Liver (tissue), 9 donors: ENCODE measurements around the gene PIGW. TPM values are rescaled to one million over a fixed set of nuclear protein-coding genes. Genes with fewer than 3 reads are reported as not detected.

ENCODE experiments used
- DNase-seq: peaks from one replicate; pipeline ENCODE4 v3.0.0-alpha.2; 2017; ENCODE audit warnings: low spot score
- H3K27ac ChIP-seq, 2 donors: one replicate each; pipeline ENCODE4 v1.7.0; 2013; ENCODE audit warnings: inconsistent platforms in 2 of 2, low read length in 2 of 2, control low read depth in 1 of 2, low read depth in 1 of 2, mild to moderate bottlenecking in 1 of 2
- H3K27me3 ChIP-seq, 4 donors: one replicate each; pipeline versions ENCODE4 v1.6.1 to v1.7.0; 2013; ENCODE audit warnings: low read length in 3 of 4, inconsistent platforms in 1 of 4, mild to moderate bottlenecking in 1 of 4, moderate library complexity in 1 of 4; ENCODE audit not compliant: control insufficient read depth in 4 of 4, insufficient read depth in 4 of 4
- H3K36me3 ChIP-seq, 4 donors: one replicate each; pipeline versions ENCODE4 v1.6.1 to v1.7.0; 2013; ENCODE audit warnings: low read length in 3 of 4, mild to moderate bottlenecking in 3 of 4, low read depth in 1 of 4, moderate library complexity in 1 of 4; ENCODE audit not compliant: control insufficient read depth in 4 of 4, insufficient read depth in 3 of 4
- H3K4me1 ChIP-seq, 4 donors: one replicate each; pipeline versions ENCODE4 v1.6.1 to v1.7.0; 2013; ENCODE audit warnings: low read length in 3 of 4, mild to moderate bottlenecking in 3 of 4, moderate library complexity in 1 of 4; ENCODE audit not compliant: control insufficient read depth in 4 of 4, insufficient read depth in 4 of 4
- H3K4me3 ChIP-seq, 3 donors: one replicate each; pipeline versions ENCODE4 v1.6.1 to v1.7.0; 2013; ENCODE audit warnings: low read length in 3 of 3, control low read depth in 1 of 3, low read depth in 1 of 3, mild to moderate bottlenecking in 1 of 3
- H3K9ac ChIP-seq, 2 donors: one replicate each; pipeline ENCODE4 v1.7.0; 2013; ENCODE audit warnings: low read length in 2 of 2, mild to moderate bottlenecking in 2 of 2, moderate library complexity in 2 of 2, control low read depth in 1 of 2, low read depth in 1 of 2
- H3K9me3 ChIP-seq, 4 donors: one replicate each; pipeline versions ENCODE4 v1.6.1 to v1.7.0; 2013; ENCODE audit warnings: low read length in 3 of 4; ENCODE audit not compliant: control insufficient read depth in 4 of 4
- CTCF ChIP-seq: fragments of 150-350 bp; IDR thresholded peaks from 2 replicates; pipeline ENCODE4 v1.5.1; 2017; ENCODE audit warnings: improper control_type of control experiment, low read depth, low read length; ENCODE audit not compliant: missing input control
- EGR1 ChIP-seq, 2 donors: IDR thresholded peaks; 2 replicates each; pipeline ENCODE4 v1.6.1; 2016 to 2018; ENCODE audit warnings: antibody characterized with exemption in 2 of 2, low read depth in 2 of 2
- FOXA1 ChIP-seq: IDR thresholded peaks from 2 replicates; pipeline ENCODE4 v1.6.1; 2016; ENCODE audit warnings: antibody characterized with exemption
- FOXA2 ChIP-seq: IDR thresholded peaks from 2 replicates; pipeline ENCODE4 v1.6.1; 2016; ENCODE audit warnings: antibody characterized with exemption
- GABPA ChIP-seq, 2 donors: IDR thresholded peaks in 1 of 2; conservative IDR thresholded peaks in 1 of 2; 2 replicates each; pipeline ENCODE4 v1.6.1; 2016; ENCODE audit warnings: antibody characterized with exemption in 2 of 2, mild to moderate bottlenecking in 1 of 2, moderate library complexity in 1 of 2
- HNF4A ChIP-seq, 2 donors: conservative IDR thresholded peaks; 2 replicates each; pipeline ENCODE4 v1.6.1; 2016; ENCODE audit warnings: antibody characterized with exemption in 2 of 2, mild to moderate bottlenecking in 2 of 2
- HNF4G ChIP-seq: IDR thresholded peaks from 2 replicates; pipeline ENCODE4 v1.6.1; 2016; ENCODE audit warnings: antibody characterized with exemption
- JUND ChIP-seq, 2 donors: IDR thresholded peaks; 2 replicates each; pipeline ENCODE4 v1.6.1; 2016; ENCODE audit warnings: antibody characterized with exemption in 2 of 2
- MAX ChIP-seq: IDR thresholded peaks from 2 replicates; pipeline ENCODE4 v1.6.1; 2016; ENCODE audit warnings: antibody characterized with exemption
- NR2F2 ChIP-seq: IDR thresholded peaks from 2 replicates; pipeline ENCODE4 v1.6.1; 2016; ENCODE audit warnings: antibody characterized with exemption
- RAD21 ChIP-seq, 2 donors: IDR thresholded peaks; 2 replicates each; pipeline ENCODE4 v1.6.1; 2016; ENCODE audit warnings: antibody characterized with exemption in 2 of 2, mild to moderate bottlenecking in 2 of 2
- RXRA ChIP-seq, 2 donors: IDR thresholded peaks; 2 replicates each; pipeline ENCODE4 v1.6.1; 2017 to 2018; ENCODE audit warnings: antibody characterized with exemption in 2 of 2, mild to moderate bottlenecking in 1 of 2
- SP1 ChIP-seq: IDR thresholded peaks from 2 replicates; pipeline ENCODE4 v1.6.1; 2018; ENCODE audit warnings: antibody characterized with exemption, mild to moderate bottlenecking
- TAF1 ChIP-seq: conservative IDR thresholded peaks from 2 replicates; pipeline ENCODE4 v1.6.1; 2016; ENCODE audit warnings: antibody characterized with exemption, mild to moderate bottlenecking
- YY1 ChIP-seq: IDR thresholded peaks from 2 replicates; pipeline ENCODE4 v1.6.1; 2016; ENCODE audit warnings: antibody characterized with exemption, mild to moderate bottlenecking
- whole genome bisulfite sequencing: extraction: QIAGEN DNeasy Blood & Tissue Kit; methylation state at CpG from one replicate; pipeline ENCODE4 v1.1.7; 2013; 5-methylcytosine and 5-hydroxymethylcytosine counted together
- polyA plus RNA-seq, 2 donors: library from polyadenylated mRNA; stranded (reverse) in 1 of 2; unstranded in 1 of 2; fragments of 200-250 nt in 1 of 2; fragments of >200 nt in 1 of 2; fragmentation: Nextera tagmentation in 1 of 2; extraction: Ambion mirVana in 1 of 2; gene quantifications; one replicate each; pipeline versions ENCODE4 v1.2.1 to v1.2.3, GENCODE V29; 2013 to 2015
- total RNA-seq, 2 donors: library from RNA; depleted of rRNA; stranded (reverse); fragments of >200 nt; gene quantifications; one replicate each; pipeline ENCODE4 v1.2.3, GENCODE V29; 2014
- TF ChIP-seq, protein P1 (sequence below): IDR thresholded peaks from 2 replicates; pipeline ENCODE4 v1.6.1; 2016; ENCODE audit warnings: antibody characterized with exemption, mild to moderate bottlenecking
- TF ChIP-seq, protein P2 (sequence below): IDR thresholded peaks from 2 replicates; pipeline ENCODE4 v1.6.1; 2016; ENCODE audit warnings: antibody characterized with exemption
- donor health status: healthy.
- donor health status: healthy.
- donor health status: healthy.
- donor health status: healthy.
- donor health status: healthy.

The PIGW gene
- total and polyA plus RNA-seq, 4 donors = 3.2 to 9.6 (median 6.1) TPM

DNA sequence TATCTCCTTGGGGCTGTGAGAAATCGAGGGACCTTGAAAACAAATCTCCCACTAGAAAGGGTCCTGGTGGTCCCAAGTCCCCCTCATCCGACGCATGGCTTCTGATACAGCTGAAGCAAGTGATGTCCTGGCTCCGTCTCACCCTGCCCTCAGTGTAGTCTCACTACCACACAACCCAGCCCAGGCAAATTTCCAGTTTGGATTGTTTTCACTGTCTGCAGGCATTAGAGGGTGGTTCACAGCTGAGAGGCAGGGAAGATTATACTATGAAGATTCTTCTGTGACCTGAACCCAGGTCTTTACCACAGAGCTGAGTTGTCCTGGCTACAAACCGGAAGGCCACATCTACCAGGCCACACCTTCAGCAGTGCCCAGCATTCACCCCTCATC, 30.6 kb upstream of the PIGW start:
- H3K9me3 ChIP-seq = no peaks in the 10 kb centered on the region
- H3K4me3 ChIP-seq = no peak overlapping the region
- WGBS = 96% methylated on average over 5 of the region's 5 CpGs
- H3K4me1 ChIP-seq = no peaks in the 10 kb centered on the region
- no peak for TF ChIP-seq FOXA1
- TF ChIP-seq, protein P1, sequence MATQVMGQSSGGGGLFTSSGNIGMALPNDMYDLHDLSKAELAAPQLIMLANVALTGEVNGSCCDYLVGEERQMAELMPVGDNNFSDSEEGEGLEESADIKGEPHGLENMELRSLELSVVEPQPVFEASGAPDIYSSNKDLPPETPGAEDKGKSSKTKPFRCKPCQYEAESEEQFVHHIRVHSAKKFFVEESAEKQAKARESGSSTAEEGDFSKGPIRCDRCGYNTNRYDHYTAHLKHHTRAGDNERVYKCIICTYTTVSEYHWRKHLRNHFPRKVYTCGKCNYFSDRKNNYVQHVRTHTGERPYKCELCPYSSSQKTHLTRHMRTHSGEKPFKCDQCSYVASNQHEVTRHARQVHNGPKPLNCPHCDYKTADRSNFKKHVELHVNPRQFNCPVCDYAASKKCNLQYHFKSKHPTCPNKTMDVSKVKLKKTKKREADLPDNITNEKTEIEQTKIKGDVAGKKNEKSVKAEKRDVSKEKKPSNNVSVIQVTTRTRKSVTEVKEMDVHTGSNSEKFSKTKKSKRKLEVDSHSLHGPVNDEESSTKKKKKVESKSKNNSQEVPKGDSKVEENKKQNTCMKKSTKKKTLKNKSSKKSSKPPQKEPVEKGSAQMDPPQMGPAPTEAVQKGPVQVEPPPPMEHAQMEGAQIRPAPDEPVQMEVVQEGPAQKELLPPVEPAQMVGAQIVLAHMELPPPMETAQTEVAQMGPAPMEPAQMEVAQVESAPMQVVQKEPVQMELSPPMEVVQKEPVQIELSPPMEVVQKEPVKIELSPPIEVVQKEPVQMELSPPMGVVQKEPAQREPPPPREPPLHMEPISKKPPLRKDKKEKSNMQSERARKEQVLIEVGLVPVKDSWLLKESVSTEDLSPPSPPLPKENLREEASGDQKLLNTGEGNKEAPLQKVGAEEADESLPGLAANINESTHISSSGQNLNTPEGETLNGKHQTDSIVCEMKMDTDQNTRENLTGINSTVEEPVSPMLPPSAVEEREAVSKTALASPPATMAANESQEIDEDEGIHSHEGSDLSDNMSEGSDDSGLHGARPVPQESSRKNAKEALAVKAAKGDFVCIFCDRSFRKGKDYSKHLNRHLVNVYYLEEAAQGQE = no peak
- no peak for TF ChIP-seq HNF4A (conservative IDR thresholded peaks at IDR 0.05)
- TF ChIP-seq CTCF = no peak
- TF ChIP-seq RAD21 (IDR thresholded peaks at IDR 0.05) = no peak
- TF ChIP-seq, protein P2, sequence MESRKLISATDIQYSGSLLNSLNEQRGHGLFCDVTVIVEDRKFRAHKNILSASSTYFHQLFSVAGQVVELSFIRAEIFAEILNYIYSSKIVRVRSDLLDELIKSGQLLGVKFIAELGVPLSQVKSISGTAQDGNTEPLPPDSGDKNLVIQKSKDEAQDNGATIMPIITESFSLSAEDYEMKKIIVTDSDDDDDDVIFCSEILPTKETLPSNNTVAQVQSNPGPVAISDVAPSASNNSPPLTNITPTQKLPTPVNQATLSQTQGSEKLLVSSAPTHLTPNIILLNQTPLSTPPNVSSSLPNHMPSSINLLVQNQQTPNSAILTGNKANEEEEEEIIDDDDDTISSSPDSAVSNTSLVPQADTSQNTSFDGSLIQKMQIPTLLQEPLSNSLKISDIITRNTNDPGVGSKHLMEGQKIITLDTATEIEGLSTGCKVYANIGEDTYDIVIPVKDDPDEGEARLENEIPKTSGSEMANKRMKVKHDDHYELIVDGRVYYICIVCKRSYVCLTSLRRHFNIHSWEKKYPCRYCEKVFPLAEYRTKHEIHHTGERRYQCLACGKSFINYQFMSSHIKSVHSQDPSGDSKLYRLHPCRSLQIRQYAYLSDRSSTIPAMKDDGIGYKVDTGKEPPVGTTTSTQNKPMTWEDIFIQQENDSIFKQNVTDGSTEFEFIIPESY = no peak
- no peak for TF ChIP-seq SP1
- no peak for TF ChIP-seq NR2F2
- TF ChIP-seq MAX = no peak
- no peak for TF ChIP-seq HNF4G
- no peak for TF ChIP-seq EGR1 (IDR thresholded peaks at IDR 0.05; ENCODE audit: low read depth in 2 of 2)
- TF ChIP-seq TAF1 = no peak
- no peak for TF ChIP-seq GABPA (IDR thresholded peaks at IDR 0.05 in 1 of 2, conservative IDR thresholded peaks at IDR 0.05 in 1 of 2)
- no peak for TF ChIP-seq FOXA2
- no peak overlapping the region for H3K9ac ChIP-seq
- DNase-seq = no peak
- no peak overlapping the region for H3K27ac ChIP-seq
- peaks cover 2 to 52% (median 11%) of the 10 kb centered on the region in 4 donors for H3K36me3 ChIP-seq
- no peaks in the 10 kb centered on the region for H3K27me3 ChIP-seq

GRCh38 chr17:36505171-36505570, 29.6 kb upstream of the PIGW start:
- TF ChIP-seq HNF4G (no peak), RXRA (IDR thresholded peaks at IDR 0.05) (no peak), NR2F2 (no peak), FOXA1 (no peak), GABPA (IDR thresholded peaks at IDR 0.05 in 1 of 2, conservative IDR thresholded peaks at IDR 0.05 in 1 of 2) (no peak), JUND (IDR thresholded peaks at IDR 0.05) (no peak), SP1 (no peak), HNF4A (conservative IDR thresholded peaks at IDR 0.05) (no peak), YY1 (no peak)
- TF ChIP-seq, protein P1 = no peak
- DNase-seq = no peak
- no peaks in the 10 kb centered on the region for H3K9me3 ChIP-seq
- H3K27ac ChIP-seq = no peak overlapping the region
- 98% methylated on average over 8 of the region's 8 CpGs for WGBS
- no peaks in the 10 kb centered on the region for H3K27me3 ChIP-seq
- H3K4me3 ChIP-seq = no peak overlapping the region
- no peaks in the 10 kb centered on the region for H3K4me1 ChIP-seq
- peaks cover 2 to 55% (median 11%) of the 10 kb centered on the region in 4 donors for H3K36me3 ChIP-seq
- H3K9ac ChIP-seq = no peak overlapping the region
